SKM-1 (cell line): ENCODE data around the gene RAD51AP1.
A peak's percentile ranks its signal among the peaks of the same experiment; 100 is the strongest.

Experiments used
- DNase-seq: peaks from one replicate; lab custom pipeline; 2025; ENCODE audit not compliant: unreplicated experiment; lab: John Stamatoyannopoulos, UW

RAD51AP1 gene

GRCh38 chr12:4545195-4545594 lies 6.5 kb downstream of the RAD51AP1 start:
- no peak for DNase-seq

DNA sequence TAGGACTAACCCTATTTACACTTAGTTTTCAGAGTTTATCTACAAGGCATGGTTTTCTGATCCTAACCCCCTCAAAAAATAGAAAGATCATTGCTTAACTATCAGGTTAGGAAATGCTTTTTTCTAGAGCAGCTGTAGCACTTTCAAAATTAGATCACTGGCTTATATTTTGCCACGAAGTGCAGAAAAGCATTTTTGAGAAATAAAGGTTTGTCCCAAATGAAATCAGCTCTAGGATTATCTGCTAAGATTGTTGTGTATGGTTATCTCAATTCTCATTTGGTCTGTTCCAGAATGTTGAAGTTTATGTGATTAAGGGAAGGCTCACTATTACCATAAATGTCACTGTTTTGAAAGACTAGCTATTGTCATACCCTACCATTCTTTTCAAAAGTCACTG lies 13.5 kb downstream of the RAD51AP1 start:
- DNase-seq = no peak

DNA sequence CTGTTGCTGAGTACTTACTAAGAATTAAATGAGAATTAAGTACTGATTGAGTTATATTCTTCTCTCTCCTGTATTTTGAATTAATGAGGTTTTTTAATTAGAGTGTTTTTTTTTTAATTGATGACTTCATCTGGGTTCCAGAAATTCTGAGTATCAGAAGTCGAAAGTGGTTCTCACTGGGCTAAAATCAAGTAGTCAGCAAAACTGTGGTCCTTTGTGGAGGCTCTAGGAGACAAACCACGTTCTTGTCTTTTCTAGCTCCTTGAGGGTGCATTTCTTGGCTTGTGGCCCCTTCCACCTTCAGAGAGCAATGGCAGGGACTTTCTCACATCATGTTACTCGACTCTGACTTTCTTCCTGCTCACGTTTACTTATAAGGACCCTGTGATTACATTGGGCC lies 15.3 kb downstream of the RAD51AP1 start:
- DNase-seq = no peak

GRCh38 chr12:4555804-4556203 lies 17.1 kb downstream of the RAD51AP1 start:
- no peak for DNase-seq

GRCh38 chr12:4556735-4557530 lies 18.2 kb downstream of the RAD51AP1 start:
- DNase-seq = no peak

DNA sequence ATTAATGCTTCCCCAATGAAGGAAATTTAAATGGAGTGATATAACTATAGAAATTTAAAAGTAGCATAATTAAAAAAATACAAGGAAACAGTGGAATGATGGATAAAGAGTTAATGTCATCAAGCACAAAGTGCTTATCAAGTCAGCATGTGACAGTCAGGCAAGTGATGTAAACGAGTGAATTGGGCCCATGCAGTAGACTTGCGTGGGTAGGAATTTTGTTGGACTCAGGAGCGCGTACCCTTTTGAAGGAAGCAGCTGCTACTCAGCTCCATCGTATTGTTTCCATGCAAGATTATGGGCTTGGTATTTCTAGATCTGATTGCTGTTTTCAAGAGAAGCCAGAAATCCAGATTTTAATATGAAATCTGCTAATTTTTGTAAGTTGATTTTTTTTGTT lies 18.9 kb downstream of the RAD51AP1 start:
- no peak for DNase-seq

- no peak for DNase-seq
Observed at GRCh38 chr12:4558171-4558570, 19.5 kb downstream of the RAD51AP1 start.

DNA sequence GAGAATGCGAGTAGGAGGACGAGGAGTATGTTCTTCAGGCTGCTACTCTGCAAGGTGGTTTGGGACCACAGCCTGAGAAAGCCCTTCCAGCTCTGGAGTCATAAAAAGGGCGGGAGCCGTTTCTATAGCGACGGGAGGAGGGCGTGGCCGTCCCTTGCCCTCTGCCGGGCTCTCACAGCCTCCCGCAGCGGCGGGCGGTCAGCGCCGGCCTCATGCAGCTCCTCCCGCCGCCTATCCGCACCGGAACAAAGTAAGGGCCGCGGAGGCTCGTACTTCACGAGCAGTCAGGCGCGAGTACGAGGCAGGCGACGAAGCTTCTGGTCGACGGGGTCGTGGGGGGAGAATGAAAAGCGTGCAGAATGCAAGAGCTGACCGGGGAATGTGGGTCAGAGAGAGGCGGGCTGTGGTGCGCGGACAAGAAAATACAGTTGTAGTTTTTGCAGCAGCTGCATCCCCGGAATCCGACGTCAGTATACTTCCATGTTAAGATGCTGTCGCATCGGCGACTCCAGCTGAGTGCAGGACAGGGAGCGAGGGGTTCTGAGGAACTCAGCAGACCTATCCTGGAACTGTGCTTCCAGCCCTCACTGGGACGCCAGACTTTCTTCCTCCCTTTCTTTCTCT lies 23.5 kb downstream of the RAD51AP1 start, which contains the start of gene DYRK4:
Gene DYRK4 (plus strand): TSS at position 175 of the 624 bp plus-strand sequence. CDS start 38 bp downstream, at position 213.
- DNase-seq = no peak

GRCh38 chr12:4563336-4563735 lies 24.6 kb downstream of the RAD51AP1 start:
- DNase-seq = no peak

GRCh38 chr12:4564818-4565217 lies 26.1 kb downstream of the RAD51AP1 start:
- DNase-seq = no peak

DNA sequence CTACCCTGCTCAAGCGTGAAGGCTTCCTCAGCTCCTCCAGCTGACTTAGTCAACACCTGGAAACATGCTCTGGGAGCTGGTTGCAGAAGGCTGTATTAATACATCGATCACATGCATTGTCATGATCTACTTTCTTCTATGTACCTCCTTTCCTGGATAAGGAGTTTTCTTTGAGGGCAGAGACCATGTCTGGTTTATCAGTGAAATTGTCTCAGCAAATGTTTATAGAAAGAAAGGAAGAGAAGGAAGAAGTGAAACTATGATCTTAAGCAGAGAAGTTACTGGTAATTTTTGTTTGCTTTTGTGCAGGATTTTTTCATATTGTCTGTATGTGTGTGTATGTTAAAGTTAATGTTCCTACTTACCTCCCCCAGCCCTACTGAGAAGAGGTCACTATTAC lies 27.8 kb downstream of the RAD51AP1 start:
- DNase-seq = no peak

GRCh38 chr12:4567073-4567881 lies 28.6 kb downstream of the RAD51AP1 start:
- peak; percentile 20 for DNase-seq

DNA sequence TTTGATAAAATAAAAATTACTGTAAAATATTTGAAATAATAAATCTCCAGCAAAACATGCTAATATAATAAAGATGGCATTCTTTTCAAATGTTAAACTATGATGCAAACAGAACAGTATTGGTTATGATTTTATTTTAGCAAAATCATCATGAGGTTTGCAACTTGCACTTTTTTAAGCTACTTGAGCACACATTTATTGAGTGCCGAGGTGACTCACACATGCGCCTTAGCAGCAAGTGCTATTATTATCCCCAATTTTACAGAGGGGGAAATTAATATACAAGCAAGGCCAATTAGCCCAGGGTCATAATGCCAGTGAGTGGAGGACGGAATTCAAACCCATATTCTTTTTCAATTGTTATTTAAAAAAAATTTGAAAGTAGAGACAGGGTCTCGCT lies 30.6 kb downstream of the RAD51AP1 start:
- DNase-seq = no peak

GRCh38 chr12:4572680-4573079 lies 34.0 kb downstream of the RAD51AP1 start:
- DNase-seq = no peak

DNA sequence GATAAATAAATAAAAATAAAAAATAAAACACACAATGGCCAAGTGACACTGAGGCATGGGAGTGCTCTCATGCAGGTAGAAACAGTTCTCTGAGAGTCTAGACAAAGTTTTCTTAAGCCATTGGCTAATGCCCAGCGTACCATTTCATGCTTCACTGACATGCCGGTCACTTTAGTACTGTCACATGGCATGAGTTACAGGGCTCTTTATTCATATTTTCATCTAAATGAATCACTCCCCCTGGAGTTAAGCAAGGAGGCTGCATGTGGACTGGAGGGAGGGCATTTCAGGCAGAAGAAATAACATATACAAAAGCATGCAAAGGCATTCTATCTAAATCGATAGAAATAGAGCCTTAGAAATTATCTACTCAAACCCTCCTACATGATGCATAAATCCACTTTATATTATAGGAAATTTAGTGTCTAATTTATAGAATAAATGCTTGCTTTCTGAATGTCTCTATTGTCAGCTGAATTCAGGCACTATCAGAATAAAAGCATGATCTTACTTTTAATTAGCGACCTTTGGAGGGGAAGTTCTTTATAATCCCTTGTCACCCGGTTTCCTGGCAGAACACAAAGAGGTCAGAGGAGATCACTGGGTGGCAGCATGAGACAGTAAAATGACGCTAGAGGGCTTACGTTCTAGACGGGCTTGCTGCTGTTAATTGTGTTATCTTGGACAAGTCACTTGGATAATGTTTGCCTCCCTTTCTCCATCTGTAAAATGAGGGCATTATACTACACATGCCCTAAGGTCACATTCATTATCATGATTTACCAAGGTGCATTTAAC lies 40.8 kb downstream of the RAD51AP1 start:
- DNase-seq = no peak

DNA sequence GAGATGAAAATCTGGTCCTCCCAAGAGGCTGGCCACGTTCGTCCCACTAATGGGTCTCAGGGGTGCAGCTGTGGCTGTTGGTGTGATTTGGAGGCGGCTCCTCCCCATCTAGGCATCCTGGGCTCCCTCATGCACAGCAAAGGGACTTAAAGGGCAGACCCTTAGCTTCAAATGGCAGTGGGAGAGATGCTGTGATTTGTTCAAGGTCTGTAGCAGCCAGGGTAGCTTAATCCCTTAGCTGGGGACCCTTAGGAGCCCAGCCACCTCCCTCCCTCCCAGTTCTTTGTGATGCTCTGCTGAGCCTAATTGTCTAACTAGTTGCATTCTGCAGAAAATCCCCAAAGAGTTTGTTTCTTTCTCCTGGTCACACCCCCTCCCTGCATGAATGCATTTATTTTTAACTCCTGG lies 41.6 kb downstream of the RAD51AP1 start:
- no peak for DNase-seq

DNA sequence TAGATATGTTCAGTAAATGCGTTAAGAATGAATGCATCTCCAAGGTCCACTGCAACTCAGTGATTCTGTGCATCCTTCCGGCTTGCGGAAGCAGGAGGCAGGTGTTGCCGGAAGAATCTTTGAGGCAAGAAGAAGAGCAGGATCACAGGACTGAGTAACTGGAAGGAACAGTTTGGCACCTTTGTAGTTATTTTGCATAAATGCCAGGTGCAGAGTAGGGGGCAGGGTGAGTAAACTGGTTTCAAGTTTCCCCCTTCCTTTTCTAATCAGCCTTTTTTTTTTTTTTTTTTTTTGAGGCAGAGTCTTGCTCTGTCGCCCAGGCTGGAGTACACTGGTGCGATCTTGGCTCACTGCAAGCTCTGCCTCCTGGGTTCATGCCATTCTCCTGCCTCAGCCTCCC lies 45.6 kb downstream of the RAD51AP1 start:
- no peak for DNase-seq

GRCh38 chr12:4584896-4585295 lies 46.2 kb downstream of the RAD51AP1 start:
- DNase-seq = no peak

GRCh38 chr12:4586500-4586899 lies 47.8 kb downstream of the RAD51AP1 start:
- DNase-seq = no peak

GRCh38 chr12:4587108-4587507 lies 48.4 kb downstream of the RAD51AP1 start:
- DNase-seq = no peak

DNA sequence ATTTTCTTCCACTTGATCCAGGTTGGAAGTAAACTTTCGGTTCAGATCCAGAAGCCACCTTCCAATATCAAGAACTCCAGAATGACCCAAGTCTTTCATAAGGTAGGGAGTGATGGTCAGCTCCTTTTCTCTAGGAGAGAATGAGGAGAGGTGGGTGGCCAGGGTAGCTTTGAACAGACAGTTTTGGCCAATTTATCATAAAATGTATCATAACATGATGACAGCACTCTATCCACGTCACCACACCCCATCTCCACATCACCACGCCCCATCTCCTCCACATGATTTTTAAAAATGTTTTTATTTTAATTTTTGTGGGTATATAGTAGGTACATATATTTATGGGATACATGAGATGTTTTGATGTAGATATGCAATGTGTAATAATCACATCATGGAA lies 50.2 kb downstream of the RAD51AP1 start:
- no peak for DNase-seq
